RKO (cell line): Measurements from ENCODE around the gene ANKLE2.
"Not testable (repeated sequence)": the region's sequence is repeated elsewhere in the genome, so short reads cannot be mapped to it uniquely, and the experiment has no call there.

Experiments used
- DNase-seq: peaks from one replicate; pipeline ENCODE4 v3.0.0-alpha.2; 2016; ENCODE audit warnings: low spot score

The ANKLE2 gene

DNA sequence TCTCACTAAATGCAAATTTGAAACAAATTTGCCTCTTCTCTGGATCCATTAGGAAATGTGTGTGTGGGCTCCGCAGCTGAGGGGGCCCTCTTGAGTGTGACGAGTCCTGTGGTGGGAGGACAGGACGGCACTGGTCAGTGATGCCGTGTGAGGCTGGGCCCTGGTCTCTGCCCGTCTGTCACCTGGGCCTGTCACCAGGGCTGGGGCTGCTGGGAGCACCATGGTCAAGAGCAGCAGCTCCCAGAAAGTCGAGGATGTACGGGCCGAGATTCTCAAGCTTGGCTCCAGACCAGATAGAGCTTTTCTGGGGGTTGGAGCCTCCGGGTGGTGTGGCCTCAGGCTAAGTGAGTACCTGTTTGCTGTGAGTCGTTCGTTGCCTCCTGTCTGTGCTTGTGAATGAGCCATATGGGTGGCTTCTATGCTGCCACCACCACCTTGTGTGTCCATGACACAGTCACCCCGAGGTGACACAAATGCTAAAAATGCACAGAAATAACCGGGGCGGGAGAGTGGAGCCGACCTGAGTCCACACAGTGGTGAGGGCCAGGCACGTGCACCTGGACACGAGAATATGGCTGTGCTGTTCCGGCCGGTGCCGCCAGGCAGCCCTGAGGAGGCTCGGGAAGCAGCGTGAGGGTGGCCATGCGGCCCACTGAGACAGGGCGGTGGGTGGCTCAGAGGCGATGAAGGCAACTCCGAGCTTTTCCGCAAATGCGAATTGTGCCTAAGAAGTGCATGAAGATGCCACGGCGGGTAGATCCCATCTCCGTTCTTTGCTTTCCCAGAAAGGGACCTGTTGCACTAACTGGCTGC lies 42.3 kb downstream of the ANKLE2 start:
- DNase-seq = no peak

DNA sequence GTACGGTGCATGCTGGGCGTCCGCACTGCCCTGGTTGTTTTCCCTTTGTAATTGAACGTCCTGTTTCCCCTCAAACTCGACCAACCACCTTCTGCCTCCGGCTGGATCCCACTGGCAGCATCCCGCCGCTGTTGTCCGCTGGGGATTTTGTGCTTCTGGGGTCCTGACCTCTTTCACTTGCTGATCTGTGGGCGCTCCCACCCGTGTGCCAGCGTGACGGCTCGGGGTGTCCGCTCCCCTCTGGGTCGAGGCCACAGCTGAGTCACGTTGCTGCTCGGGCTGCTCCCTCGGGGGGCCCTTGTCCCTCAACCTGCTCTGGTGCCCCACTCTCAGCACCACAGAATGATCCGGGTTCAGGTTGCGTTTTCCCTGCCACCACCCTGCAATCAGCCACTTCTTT lies 43.0 kb downstream of the ANKLE2 start:
- no peak for DNase-seq

DNA sequence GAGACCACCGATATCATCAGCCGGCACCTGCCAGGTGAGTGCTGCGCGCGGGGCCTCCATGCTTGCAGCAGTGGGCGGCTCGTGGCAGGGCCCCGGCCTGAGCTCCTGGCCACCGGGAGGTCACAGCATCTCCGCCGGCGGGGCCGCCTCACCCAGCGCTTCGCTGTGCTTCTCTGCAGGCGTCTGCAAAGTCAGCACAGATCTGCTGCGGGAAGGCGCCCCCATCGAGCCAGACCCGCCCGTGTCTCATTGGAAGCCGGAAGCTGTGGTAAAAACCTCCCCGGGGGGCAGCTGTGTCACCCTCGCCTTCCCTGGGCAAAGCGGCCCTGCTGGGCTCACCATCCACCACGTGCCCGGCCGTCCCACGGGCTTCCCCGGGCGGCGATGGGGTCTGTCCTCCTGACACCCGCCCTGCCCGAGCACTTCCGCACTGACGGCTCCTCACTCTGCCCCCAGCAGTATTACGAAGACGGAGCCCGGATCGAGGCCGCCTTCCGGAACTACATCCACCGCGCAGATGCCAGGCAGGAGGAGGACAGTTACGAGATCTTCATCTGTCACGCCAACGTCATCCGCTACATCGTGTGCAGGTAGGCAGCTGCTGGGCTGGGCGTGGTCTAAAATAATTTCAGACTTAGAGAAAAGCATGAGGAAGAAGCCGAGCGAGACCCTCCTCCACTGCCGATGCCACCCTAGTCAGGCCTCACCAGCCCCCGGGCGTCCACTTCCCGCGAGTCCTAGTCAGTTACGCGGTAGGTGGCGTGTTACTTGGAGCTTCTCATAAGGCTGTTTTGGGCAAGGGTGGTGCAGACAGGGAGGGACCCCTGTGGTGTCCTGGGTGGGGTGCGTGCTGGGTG lies 43.9 kb downstream of the ANKLE2 start:
- DNase-seq = no peak

DNA sequence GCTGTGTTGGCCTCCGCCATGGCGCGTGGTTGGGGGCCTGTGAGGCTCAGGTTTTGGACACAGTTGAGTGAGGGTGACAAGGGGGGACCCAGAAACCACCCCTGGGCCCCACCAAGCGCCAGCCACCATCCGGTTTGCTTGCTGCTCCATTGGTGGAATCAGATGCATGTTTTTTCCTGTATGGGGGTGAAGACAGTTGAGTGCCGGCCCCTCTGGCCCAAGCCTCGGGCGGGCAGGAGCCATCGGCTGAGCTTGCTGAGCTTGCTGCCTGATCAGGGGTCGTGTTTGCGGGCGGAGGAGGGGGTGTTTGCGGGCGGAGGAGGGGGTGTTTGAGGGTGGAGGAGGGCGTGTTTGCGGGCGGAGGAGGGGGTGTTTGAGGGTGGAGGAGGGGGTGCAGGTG lies 44.6 kb downstream of the ANKLE2 start:
- DNase-seq = no peak

DNA sequence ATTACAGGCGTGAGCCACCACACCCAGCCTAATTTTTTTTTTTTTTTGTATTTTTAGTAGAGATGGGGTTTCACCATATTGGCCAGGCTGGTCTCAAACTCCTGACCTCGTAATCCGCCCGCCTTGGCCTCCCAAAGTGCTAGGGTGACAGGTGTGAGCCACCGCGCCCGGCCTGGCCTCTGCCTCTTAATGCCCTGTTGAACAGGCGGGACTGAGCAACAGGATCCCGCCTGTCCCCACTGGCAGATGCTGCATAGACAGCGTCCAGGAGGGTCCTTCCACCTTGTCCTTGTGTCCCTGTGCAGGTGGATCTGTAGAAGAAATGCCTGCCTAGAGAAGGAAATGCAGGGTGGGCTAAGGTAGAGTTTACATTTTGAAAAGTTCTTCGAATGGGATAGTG lies 45.3 kb downstream of the ANKLE2 start:
- DNase-seq = no peak

DNA sequence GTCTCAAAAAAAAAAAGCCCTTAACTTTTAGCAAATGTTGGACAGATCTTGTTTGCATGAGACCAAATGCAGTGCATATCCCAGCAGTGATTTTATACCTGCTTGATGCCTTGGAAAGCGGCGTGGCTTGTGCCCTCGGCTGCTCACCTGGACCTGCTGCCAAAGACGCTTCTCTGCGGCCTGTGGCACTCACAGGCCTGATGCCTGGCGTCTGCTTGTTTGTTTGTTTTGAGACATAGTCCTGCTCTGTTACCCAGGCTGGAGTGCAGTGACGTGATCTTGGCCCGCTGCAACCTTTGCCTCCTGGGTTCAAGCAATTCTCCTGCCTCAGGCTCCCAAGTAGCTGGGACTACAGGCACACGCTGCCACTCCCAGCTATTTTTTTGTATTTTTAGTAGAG lies 45.8 kb downstream of the ANKLE2 start:
- DNase-seq = no peak

DNA sequence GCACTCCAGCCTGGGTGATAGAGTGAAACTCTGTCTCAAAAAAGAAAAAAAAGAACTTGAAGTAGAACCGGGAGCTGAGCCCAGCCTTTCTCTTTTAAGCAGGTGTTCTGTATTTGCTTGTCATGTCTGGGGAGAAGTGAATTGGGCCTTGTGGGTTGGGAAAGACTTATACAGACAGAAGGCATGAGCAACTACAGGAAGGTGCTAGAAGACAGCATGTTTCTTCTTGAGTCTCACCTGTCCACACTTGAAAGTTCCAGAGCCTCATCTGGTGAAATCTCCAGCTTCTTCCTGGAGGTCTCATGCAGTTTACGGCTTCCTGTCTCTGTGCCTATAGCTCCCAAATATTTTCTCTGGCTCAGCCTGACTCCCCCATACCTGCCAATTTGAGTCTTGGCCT lies 48.5 kb downstream of the ANKLE2 start:
- no peak for DNase-seq

DNA sequence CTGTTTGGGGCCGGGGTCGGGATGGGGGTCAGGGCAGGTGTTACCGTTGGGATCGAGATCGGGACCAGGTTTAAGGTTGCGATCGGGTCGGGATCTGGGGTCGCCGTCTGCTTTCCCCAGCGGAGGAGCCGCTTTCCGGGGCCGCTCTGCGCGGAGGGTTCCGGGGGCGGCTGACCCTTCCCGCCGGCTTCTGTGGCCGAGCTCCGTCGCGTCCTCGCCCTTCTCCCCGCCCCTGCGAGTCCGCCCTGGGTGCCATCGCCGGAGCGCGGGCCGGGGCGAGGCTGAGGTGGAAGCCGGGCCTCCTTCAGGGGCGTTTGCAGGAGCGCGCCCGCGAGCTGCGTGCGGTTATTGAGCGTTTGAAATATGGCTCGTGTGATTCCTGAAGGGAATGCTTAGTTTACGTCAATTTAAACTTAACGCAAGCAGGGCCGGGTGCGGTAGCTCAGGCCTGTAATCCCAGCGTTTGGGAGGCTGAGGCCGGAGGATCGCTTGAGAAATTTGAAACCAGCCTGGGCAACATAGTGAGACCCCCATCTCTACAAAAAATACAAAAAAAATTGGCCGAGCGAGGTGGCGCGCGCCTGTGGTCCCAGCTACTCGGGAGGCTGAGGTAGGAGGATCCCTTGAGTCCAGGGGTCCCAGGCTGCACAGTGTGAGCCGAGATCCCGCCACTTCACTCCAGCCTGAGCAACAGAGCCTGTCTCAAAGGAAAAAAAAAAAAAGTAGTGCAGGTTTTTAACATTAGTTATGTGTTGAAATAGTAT lies 50.4 kb downstream of the ANKLE2 start:
- DNase-seq = no peak

DNA sequence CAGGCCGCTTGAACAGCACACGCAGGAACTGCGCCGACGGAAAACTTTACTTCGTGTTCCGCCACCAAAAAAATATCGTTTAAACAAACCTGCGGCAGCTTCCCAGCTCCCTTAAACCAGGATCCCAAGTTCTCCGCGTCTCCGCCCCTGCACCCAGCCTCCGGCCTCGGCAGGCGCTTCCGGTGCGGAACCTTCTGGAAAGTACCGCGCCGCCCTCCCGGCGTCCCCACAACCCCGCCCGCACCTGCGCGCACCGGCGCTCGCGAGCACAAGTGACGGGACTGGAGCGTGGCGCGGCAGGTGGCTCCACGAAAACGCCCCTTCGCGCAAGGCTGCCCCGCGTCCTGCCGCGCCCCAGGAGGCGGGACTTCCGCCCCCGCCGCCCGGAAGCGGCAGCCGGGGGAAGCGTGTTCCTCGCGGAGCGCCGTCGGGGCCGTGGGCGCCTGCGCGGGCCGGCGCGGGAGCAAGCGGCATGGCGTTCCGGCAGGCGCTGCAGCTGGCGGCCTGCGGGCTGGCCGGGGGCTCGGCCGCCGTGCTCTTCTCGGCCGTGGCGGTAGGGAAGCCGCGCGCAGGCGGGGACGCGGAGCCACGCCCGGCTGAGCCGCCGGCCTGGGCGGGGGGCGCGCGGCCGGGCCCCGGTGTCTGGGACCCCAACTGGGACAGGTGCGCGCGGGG lies 51.1 kb downstream of the ANKLE2 start, which contains the start of gene PGAM5:
Gene PGAM5, plus strand, starts transcription at position 438 of the 675 bp plus-strand sequence. Its CDS starts 35 bp downstream, at position 473.
- peak; percentile 85 for DNase-seq

DNA sequence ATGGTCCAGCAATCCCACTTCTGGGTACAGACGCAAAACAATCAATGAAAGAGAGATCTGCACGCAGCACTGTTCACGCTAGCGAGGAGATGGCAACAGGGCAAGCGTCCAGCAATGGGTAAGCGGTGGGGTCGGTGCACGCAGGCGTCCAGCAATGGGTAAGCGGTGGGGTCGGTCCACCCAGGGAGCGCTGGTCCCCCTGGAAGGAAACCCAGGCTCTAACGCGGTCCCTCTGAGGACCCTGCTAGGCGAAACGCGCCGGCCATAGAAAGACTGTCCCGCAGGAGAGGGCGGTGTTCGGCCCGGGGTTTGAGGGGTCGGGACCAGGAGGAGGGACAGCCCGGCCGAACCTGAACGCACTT lies 51.6 kb downstream of the ANKLE2 start:
- DNase-seq = no peak

DNA sequence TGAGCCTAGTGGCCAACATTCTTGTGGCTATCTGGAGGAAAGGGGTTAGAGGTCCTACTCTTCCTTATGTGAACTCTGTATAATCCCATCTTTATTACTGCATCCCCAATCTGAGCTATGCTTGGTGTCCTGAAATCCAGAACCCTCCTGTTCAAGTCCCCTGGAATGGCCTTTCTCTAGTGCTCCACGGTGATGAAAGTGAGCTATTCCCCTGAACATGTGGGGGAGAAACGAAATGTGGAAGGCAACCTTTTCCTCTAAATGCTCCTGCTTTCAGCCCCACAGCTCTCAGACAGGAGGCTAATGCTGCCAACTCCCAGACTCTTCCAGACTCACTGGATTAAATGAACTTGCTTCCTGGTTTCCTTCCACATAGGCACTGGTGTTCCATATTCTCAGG lies 53.5 kb downstream of the ANKLE2 start:
- DNase-seq = no peak

DNA sequence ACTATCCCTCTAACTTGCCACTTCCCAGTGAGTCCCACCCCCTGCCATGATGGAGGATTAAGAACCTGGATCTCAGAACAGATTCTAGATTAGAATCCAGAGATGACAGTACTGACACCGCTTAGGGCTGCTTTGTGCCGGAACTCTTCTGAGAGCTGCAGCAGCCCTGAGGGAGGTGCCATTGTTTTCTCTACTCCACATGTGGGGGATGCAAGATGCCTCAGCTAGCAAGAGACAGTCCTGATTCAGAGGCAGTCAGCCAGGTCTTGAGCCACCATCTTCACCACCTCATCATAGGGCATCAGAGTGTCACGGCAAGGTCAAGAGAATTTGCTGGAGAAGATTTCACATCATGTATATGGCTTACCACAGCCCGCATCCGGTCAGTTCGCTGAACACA lies 54.4 kb downstream of the ANKLE2 start:
- no peak for DNase-seq

DNA sequence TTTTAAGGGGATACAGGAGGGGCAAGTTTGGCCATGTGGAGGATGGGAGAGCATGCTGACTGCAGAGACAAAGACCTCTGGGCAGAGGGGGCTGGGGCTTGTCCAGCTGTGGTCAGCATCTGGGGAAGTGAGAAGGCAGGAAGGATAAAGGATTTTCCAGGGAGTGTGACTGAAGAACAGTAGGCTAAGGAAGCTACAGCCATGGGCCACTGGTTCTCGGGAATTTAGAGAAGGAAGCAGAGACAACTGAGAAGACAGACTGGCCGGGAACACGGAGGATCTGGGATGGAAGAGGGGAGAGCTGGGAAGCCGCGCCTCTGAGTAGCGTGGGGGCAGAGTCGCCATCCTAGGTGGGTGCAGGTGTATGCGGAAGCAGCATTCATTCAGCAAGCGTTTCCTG lies 58.0 kb downstream of the ANKLE2 start:
- DNase-seq = no peak

DNA sequence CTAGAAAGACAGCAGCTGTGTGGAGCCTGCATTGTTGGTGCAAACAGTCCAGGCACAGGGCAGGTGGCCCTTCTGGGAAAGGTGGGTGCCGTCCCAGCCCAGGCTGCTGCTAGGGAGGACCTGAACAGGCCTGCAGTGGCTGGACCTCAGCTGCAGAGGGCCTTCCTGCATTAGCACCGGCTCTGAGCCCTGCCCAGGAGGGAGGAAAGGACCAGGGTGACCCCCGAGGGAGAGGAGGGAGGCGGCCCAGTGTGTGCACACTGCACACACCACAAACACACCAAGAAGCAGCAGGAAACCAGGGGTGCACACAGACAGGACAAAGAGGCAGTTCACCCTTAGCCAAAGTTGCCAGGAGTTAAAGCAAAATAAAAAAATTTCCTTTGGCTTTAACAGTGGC lies 59.0 kb downstream of the ANKLE2 start:
- DNase-seq = no peak

DNA sequence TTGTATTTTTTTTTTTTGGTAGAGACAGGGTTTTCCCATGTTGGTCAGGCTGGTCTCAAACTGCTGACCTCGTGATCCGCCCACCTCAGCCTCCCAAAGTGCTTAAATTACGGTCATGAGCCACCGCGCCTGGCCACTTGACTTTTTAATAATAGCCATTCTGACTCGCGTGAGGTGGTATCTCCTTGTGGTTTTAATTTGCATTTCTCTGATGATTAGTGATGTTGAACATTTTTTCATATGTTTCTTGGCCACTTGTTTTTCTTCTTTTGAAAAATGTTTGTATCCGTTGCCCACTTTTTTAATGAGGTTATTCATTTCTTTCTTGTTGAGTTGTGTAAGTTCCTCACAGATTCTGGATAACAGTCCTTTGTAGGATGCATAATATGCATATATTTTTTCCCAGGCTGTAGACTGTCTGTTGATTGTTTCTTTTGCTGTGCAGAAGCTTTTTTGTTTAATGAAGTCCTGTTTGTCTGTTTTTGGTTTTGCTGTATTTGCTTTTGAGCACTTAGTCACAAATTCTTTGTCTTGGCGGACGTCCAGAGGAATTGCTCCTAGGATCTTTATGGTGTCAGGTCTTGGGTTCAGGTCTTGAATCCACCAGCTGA lies 61.3 kb downstream of the ANKLE2 start:
- DNase-seq = no peak

DNA sequence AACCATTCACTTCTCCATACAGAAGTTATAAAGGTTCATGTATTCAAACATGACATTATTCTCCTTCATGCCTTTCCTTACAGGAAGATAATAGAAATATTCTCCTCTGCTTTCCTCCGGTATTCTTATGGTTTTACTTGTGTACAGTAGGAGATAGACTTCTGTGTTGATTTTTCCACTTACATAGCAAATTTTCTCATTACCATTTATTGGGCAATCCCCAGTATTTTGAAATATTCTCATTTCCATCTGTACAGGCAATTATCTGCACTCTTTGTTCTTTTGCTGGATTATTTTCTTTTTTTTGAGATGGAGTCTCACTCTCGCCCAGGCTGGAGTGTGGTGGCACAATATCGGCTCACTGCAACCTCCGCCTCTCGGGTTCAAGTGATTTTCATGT lies 63.3 kb downstream of the ANKLE2 start:
- DNase-seq = no peak

DNA sequence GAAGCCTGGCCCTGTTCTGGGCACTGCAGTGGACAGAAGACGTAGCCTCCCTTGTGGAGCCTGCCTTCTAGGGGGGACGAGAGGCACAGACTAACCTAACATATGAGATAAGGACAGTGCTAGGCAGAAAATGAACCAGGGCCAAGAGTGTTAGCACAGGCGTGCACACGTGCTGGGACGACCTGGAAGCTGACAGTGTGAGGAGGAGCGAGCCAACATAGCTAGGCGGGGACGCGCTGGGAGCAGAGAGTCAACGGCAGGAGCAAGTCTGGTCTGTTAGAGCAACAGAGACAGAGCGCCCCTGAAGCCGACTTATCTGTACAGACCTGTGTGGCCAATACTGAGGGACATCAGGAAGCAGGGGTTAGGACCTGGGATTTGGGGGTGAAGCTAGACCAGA lies 66.2 kb downstream of the ANKLE2 start:
- DNase-seq = no peak

DNA sequence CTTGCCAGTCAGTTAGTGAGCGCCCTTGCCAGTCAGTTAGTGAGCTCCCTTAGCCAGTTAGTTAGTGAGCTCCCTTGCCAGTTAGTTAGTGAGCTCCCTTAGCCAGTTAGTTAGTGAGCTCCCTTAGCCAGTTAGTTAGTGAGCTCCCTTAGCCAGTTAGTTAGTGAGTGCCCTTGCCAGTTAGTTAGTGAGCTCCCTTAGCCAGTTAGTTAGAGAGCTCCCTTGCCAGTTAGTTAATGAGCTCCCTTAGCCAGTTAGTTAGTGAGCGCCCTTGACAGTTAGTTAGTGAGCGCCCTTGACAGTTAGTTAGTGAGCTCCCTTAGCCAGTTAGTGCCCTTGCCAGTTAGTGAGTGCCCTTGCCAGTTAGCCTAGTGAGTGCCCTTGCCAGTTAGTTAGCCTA lies 66.7 kb downstream of the ANKLE2 start:
- DNase-seq = not testable (repeated sequence)

DNA sequence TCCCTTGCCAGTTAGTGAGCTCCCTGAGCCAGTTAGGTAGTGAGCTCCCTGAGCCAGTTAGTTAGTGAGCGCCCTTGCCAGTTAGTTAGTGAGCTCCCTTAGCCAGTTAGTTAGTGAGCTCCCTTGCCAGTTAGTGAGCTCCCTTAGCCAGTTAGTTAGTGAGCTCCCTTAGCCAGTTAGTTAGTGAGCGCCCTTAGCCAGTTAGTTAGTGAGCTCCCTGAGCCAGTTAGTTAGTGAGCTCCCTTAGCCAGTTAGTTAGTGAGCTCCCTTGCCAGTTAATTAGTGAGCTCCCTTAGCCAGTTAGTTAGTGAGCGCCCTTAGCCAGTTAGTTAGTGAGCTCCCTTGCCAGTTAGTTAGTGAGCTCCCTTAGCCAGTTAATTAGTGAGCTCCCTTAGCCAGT lies 69.6 kb downstream of the ANKLE2 start:
- DNase-seq = not testable (repeated sequence)

DNA sequence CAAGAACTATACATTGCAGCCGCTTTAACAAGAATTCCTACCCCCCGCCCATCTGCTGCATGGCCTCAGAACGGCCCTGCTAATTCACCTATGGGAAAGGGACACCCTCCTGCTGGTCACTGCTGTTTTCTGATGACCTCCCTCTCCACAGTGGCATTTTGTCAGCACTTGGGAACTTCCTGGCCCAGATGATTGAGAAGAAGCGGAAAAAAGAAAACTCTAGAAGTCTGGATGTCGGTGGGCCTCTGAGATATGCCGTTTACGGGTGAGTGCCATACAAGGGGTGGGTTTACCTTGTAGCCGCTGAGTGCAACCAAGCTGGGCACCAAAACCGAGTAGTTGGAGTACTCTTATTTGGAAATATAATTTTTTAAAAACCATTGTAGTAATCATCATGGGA lies 71.5 kb downstream of the ANKLE2 start:
- no peak for DNase-seq

DNA sequence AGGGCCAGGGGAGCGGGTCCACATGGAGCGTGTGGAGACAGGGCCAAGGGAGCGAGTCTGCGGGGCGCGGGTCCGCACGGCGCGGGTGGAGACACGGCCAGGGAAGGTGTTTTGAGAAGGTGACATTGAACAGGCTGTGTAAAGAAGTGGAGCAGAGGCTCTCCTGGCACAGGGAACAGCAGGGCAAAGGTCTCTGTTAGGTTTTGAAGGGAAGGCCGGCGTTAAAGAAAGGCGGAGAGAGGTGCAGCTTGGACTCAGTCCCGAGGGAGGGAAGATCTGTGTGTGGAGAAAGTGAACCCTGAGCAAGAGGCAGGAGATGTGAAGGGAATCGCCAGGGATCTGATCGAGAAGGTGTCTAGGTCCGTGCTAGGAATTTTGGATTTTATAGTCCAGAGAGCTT lies 72.4 kb downstream of the ANKLE2 start:
- no peak for DNase-seq
